ENCODE data around the gene EEFSEC.

Gene EEFSEC

DNA sequence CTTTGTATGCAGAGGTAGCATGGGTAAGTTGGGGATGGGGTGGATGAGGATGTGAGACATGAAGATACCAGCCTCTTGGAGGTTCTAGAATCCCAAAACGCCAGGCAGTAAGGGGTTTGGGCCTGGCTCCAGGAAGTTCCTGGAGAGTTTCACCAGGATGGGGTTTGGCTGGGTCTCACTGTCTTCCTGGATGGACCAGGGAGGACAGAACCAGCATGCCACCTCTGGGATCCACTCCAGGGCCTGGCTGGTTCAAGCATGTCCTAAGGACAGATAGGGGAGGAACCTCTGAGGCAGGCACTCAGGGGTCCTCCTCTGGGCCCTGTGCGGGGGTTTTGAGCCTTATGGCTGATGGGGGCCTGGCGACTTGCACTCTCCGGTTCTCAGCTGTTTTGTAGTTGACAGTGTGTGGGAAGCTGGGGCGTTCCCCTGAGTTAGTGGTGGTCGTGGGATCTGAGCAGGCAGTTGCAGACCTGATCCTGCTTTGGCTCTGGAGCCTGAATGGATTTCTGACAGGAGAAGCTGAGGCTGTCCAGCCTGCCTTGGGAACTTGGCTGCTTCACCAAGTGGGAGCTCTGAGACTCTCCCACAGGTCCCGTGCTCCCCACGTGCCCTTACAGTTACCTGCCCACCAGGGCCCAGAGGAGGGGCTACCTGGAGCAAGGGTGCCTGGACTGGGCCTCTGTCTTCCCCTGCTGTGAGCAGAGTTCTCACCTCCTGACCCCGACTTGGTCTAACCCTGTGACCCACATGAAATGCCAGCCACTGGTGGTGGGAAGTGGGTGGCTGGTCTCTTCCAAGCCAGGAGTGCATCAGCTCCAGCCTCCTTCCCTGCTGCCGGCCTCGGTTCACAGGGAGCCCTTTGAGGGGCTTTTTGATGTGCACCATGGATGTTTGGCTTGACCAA is 128.4 kb downstream of the EEFSEC start:
- H3K27me3 ChIP-seq (ENCODE audit: control insufficient read depth, insufficient read depth, low read length): peaks cover 39% of the 10 kb centered on the region
- no peaks in the 10 kb centered on the region for H3K9me3 ChIP-seq (ENCODE audit: control insufficient read depth, low read depth, low read length)
- H3K4me1 ChIP-seq (ENCODE audit: control insufficient read depth, low read depth, low read length): peaks cover 62% of the 10 kb centered on the region
- no peak overlapping the region for H3K4me3 ChIP-seq (ENCODE audit: low read length)
- H3K36me3 ChIP-seq (ENCODE audit: control insufficient read depth, low read depth, low read length): no peaks in the 10 kb centered on the region
- no peak overlapping the region for H3K9ac ChIP-seq (ENCODE audit: low read length)
- H3K27ac ChIP-seq (ENCODE audit: low read length): no peak overlapping the region

- no peak overlapping the region for H3K4me3 ChIP-seq (ENCODE audit: low read length)
- H3K9ac ChIP-seq (ENCODE audit: low read length): no peak overlapping the region
- peaks cover 36% of the 10 kb centered on the region for H3K27me3 ChIP-seq (ENCODE audit: control insufficient read depth, insufficient read depth, low read length)
- peaks cover 68% of the 10 kb centered on the region for H3K4me1 ChIP-seq (ENCODE audit: control insufficient read depth, low read depth, low read length)
- H3K36me3 ChIP-seq (ENCODE audit: control insufficient read depth, low read depth, low read length): no peaks in the 10 kb centered on the region
- no peaks in the 10 kb centered on the region for H3K9me3 ChIP-seq (ENCODE audit: control insufficient read depth, low read depth, low read length)
- H3K27ac ChIP-seq (ENCODE audit: low read length): no peak overlapping the region
Measured at GRCh38 chr3:128282380-128283196, 129.3 kb downstream of the EEFSEC start.

DNA sequence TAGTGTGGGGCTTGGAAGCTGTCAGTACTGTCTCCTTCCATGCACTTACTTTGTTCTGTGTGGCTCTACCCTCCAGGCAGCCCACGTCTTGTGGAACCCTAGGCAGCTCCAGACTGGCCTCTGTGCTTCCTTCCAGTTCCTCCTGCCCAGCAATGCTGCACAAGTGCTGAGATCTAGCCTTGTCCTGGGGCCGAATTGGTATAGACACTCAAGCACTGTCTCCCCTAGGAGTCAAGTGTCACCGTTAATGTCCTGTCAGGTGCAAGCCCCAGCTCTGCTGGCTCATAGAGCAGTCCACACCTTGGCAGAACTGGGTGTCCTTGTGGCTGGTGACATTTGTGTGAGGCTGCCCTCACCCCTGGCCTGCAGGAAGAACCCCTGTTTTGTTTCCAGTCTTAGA is 130.1 kb downstream of the EEFSEC start:
- H3K27ac ChIP-seq (ENCODE audit: low read length): no peak overlapping the region
- peaks cover 59% of the 10 kb centered on the region for H3K4me1 ChIP-seq (ENCODE audit: control insufficient read depth, low read depth, low read length)
- no peaks in the 10 kb centered on the region for H3K9me3 ChIP-seq (ENCODE audit: control insufficient read depth, low read depth, low read length)
- H3K4me3 ChIP-seq (ENCODE audit: low read length): no peak overlapping the region
- H3K36me3 ChIP-seq (ENCODE audit: control insufficient read depth, low read depth, low read length): no peaks in the 10 kb centered on the region
- H3K9ac ChIP-seq (ENCODE audit: low read length): no peak overlapping the region
- H3K27me3 ChIP-seq (ENCODE audit: control insufficient read depth, insufficient read depth, low read length): peaks cover 28% of the 10 kb centered on the region

DNA sequence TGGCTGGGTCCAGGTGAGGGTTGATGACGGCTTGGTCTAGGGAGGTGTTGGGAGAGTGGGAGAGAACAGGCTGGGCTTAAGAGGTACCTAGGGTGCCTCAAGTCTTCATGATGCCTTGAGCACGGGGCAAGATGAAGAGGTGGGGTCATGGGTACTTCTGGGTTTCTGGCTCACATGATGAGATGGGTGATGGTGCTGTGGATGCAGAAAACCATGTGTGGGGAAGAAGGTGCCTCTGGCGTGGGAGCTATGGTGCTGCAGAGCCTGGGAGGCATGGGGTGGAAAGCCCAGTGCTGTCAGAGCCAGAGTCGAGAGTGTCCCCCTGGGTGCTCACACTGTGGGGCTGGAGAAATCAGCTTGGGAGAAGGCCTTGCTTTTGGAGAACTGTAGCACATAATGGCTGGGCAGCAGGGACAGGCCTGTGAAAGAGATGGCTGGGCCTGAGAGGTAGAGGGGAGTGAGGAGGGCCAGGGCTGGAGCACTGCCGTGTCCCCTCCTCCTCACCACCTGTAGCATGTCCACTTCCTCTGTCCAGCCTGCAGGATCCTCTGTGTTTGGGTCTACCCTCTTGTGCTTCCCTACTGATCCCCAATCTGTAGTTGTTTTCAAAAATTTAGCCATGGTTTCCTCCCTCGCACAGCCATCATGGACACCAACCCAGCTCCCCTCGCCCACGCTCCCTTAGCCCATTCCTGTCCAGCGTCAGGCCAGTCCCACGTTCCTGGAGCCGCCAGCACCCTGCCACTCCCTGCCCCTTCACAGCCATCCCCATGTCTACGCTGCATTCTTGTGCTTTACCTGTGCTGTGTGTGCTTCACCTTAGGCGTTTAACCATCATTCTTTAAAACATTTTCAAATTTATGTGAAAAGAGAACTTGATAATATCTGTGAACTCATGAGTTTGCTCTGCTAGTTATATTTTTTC is 132.0 kb downstream of the EEFSEC start:
- Histone ChIP-seq H3K4me3 (ENCODE audit: low read length) (no peak overlapping the region), H3K27ac (ENCODE audit: low read length) (no peak overlapping the region), H3K36me3 (ENCODE audit: control insufficient read depth, low read depth, low read length) (no peaks in the 10 kb centered on the region), H3K27me3 (ENCODE audit: control insufficient read depth, insufficient read depth, low read length) (peaks cover 14% of the 10 kb centered on the region), H3K9ac (ENCODE audit: low read length) (no peak overlapping the region), H3K4me1 (ENCODE audit: control insufficient read depth, low read depth, low read length) (peaks cover 41% of the 10 kb centered on the region), H3K9me3 (ENCODE audit: control insufficient read depth, low read depth, low read length) (peaks cover 3% of the 10 kb centered on the region)

- no peak overlapping the region for H3K4me3 ChIP-seq (ENCODE audit: low read length)
- H3K27ac ChIP-seq (ENCODE audit: low read length): no peak overlapping the region
- no peaks in the 10 kb centered on the region for H3K36me3 ChIP-seq (ENCODE audit: control insufficient read depth, low read depth, low read length)
- H3K9ac ChIP-seq (ENCODE audit: low read length): no peak overlapping the region
- peaks cover 5% of the 10 kb centered on the region for H3K9me3 ChIP-seq (ENCODE audit: control insufficient read depth, low read depth, low read length)
- H3K27me3 ChIP-seq (ENCODE audit: control insufficient read depth, insufficient read depth, low read length): peaks cover 14% of the 10 kb centered on the region
- H3K4me1 ChIP-seq (ENCODE audit: control insufficient read depth, low read depth, low read length): peaks cover 35% of the 10 kb centered on the region
Measured at GRCh38 chr3:128285967-128286321, 132.7 kb downstream of the EEFSEC start.

- no peak overlapping the region for H3K27ac ChIP-seq (ENCODE audit: low read length)
- peaks cover 27% of the 10 kb centered on the region for H3K4me1 ChIP-seq (ENCODE audit: control insufficient read depth, low read depth, low read length)
Measured at GRCh38 chr3:128286691-128287090, 133.4 kb downstream of the EEFSEC start.

GRCh38 chr3:128287216-128287615 is 133.9 kb downstream of the EEFSEC start:
- H3K27ac ChIP-seq (ENCODE audit: low read length): no peak overlapping the region
- H3K9me3 ChIP-seq (ENCODE audit: control insufficient read depth, low read depth, low read length): peaks cover 5% of the 10 kb centered on the region
- no peak overlapping the region for H3K9ac ChIP-seq (ENCODE audit: low read length)
- H3K27me3 ChIP-seq (ENCODE audit: control insufficient read depth, insufficient read depth, low read length): peaks cover 5% of the 10 kb centered on the region
- no peak overlapping the region for H3K4me3 ChIP-seq (ENCODE audit: low read length)
- peaks cover 22% of the 10 kb centered on the region for H3K4me1 ChIP-seq (ENCODE audit: control insufficient read depth, low read depth, low read length)
- H3K36me3 ChIP-seq (ENCODE audit: control insufficient read depth, low read depth, low read length): no peaks in the 10 kb centered on the region

More at GRCh38 chr3:128286691-128287090, 133.4 kb downstream of the EEFSEC start:
- peaks cover 5% of the 10 kb centered on the region for H3K9me3 ChIP-seq (ENCODE audit: control insufficient read depth, low read depth, low read length)
- peaks cover 10% of the 10 kb centered on the region for H3K27me3 ChIP-seq (ENCODE audit: control insufficient read depth, insufficient read depth, low read length)
- H3K4me3 ChIP-seq (ENCODE audit: low read length): no peak overlapping the region
- H3K9ac ChIP-seq (ENCODE audit: low read length): no peak overlapping the region
- no peaks in the 10 kb centered on the region for H3K36me3 ChIP-seq (ENCODE audit: control insufficient read depth, low read depth, low read length)

GRCh38 chr3:128289534-128289933 is 136.3 kb downstream of the EEFSEC start:
- H3K27ac ChIP-seq (ENCODE audit: low read length): no peak overlapping the region
- no peaks in the 10 kb centered on the region for H3K27me3 ChIP-seq (ENCODE audit: control insufficient read depth, insufficient read depth, low read length)
- H3K4me1 ChIP-seq (ENCODE audit: control insufficient read depth, low read depth, low read length): peaks cover 8% of the 10 kb centered on the region
- H3K9ac ChIP-seq (ENCODE audit: low read length): no peak overlapping the region
- no peak overlapping the region for H3K4me3 ChIP-seq (ENCODE audit: low read length)
- H3K9me3 ChIP-seq (ENCODE audit: control insufficient read depth, low read depth, low read length): peaks cover 5% of the 10 kb centered on the region
- no peaks in the 10 kb centered on the region for H3K36me3 ChIP-seq (ENCODE audit: control insufficient read depth, low read depth, low read length)

GRCh38 chr3:128290484-128290883 is 137.2 kb downstream of the EEFSEC start:
- Histone ChIP-seq H3K4me1 (ENCODE audit: control insufficient read depth, low read depth, low read length) (peaks cover 8% of the 10 kb centered on the region), H3K27ac (ENCODE audit: low read length) (no peak overlapping the region), H3K4me3 (ENCODE audit: low read length) (no peak overlapping the region), H3K36me3 (ENCODE audit: control insufficient read depth, low read depth, low read length) (no peaks in the 10 kb centered on the region), H3K27me3 (ENCODE audit: control insufficient read depth, insufficient read depth, low read length) (no peaks in the 10 kb centered on the region), H3K9ac (ENCODE audit: low read length) (no peak overlapping the region), H3K9me3 (ENCODE audit: control insufficient read depth, low read depth, low read length) (peaks cover 5% of the 10 kb centered on the region)

- no peaks in the 10 kb centered on the region for H3K27me3 ChIP-seq (ENCODE audit: control insufficient read depth, insufficient read depth, low read length)
- H3K4me3 ChIP-seq (ENCODE audit: low read length): no peak overlapping the region
- H3K9ac ChIP-seq (ENCODE audit: low read length): no peak overlapping the region
- H3K36me3 ChIP-seq (ENCODE audit: control insufficient read depth, low read depth, low read length): no peaks in the 10 kb centered on the region
- no peak overlapping the region for H3K27ac ChIP-seq (ENCODE audit: low read length)
- H3K9me3 ChIP-seq (ENCODE audit: control insufficient read depth, low read depth, low read length): peaks cover 5% of the 10 kb centered on the region
- H3K4me1 ChIP-seq (ENCODE audit: control insufficient read depth, low read depth, low read length): no peaks in the 10 kb centered on the region
Measured at GRCh38 chr3:128293930-128294329, 140.6 kb downstream of the EEFSEC start.

DNA sequence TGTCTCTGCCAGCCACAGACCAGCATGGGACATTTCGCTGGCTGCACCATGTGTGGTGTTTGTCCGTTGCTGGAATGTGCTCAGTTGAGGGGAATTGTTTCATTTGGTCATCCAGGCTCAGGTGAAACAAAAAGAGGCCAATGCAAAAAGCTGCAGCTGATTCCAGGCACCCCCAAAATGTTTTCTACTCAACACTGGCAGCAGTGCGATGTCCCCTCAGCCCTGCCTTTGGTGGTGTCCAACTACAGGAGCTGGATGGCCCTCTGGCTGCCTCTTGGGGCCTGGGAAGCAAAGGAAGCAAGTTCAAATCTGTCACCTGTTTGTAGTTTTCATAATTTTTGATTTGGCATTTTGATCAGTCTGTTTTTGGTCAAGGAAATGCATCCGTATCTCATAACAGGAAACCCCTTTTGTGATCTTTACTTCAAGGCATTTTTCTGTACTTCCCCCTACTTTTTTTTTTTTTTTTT is 141.8 kb downstream of the EEFSEC start:
- Histone ChIP-seq H3K9ac (ENCODE audit: low read length) (no peak overlapping the region), H3K4me1 (ENCODE audit: control insufficient read depth, low read depth, low read length) (no peaks in the 10 kb centered on the region), H3K36me3 (ENCODE audit: control insufficient read depth, low read depth, low read length) (no peaks in the 10 kb centered on the region), H3K9me3 (ENCODE audit: control insufficient read depth, low read depth, low read length) (peaks cover 5% of the 10 kb centered on the region), H3K4me3 (ENCODE audit: low read length) (no peak overlapping the region), H3K27me3 (ENCODE audit: control insufficient read depth, insufficient read depth, low read length) (no peaks in the 10 kb centered on the region), H3K27ac (ENCODE audit: low read length) (no peak overlapping the region)

All from iPS-18a (cell line).